Right lobe of liver (tissue), 4 donors: ENCODE measurements around the gene KLK5.

Source experiments
- POLR2A ChIP-seq: fragments of 450-650 bp; IDR thresholded peaks from one replicate; pipeline ENCODE4 v1.6.1; 2017; ENCODE audit warnings: antibody characterized with exemption, mild to moderate bottlenecking
- TF ChIP-seq, protein P1 (sequence below), 4 donors: fragments of 200-600 bp in 3 of 4; fragments of 450-650 bp in 1 of 4; IDR thresholded peaks; one replicate each; pipeline versions ENCODE4 v1.5.1 to v1.8.0; 2016 to 2022; ENCODE audit warnings: antibody characterized with exemption in 4 of 4, mild to moderate bottlenecking in 2 of 4
- donor health status: DM: no; HTN: no; CAD: no.
- donor health status: DM: no; HTN: no; CAD: no.
- donor health status: DM: no; HTN: yes; CAD: no.

DNA sequence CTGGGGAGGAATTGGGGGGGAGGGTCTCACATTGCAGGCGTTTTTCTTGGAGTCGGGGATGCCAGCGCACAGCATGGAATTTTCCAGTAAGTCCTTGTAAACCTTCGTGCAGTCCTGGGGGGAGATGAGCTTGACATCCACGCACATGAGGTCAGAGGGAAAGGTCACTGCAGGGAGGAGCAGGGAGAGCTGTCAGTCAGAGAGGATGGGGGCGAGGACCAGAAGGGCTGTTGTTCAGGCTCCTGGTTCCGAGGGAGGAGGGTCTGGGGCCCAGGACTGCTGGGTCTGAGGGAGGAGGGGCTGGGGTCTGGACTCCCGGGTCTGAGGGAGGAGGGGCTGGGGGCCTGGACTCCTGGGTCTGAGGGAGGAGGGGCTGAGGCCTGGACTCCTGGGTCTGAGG, 26.9 kb upstream of the KLK5 start:
- TF ChIP-seq, protein P1, sequence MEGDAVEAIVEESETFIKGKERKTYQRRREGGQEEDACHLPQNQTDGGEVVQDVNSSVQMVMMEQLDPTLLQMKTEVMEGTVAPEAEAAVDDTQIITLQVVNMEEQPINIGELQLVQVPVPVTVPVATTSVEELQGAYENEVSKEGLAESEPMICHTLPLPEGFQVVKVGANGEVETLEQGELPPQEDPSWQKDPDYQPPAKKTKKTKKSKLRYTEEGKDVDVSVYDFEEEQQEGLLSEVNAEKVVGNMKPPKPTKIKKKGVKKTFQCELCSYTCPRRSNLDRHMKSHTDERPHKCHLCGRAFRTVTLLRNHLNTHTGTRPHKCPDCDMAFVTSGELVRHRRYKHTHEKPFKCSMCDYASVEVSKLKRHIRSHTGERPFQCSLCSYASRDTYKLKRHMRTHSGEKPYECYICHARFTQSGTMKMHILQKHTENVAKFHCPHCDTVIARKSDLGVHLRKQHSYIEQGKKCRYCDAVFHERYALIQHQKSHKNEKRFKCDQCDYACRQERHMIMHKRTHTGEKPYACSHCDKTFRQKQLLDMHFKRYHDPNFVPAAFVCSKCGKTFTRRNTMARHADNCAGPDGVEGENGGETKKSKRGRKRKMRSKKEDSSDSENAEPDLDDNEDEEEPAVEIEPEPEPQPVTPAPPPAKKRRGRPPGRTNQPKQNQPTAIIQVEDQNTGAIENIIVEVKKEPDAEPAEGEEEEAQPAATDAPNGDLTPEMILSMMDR (IDR thresholded peaks at IDR 0.05): no peak
- no peak for TF ChIP-seq POLR2A
